ENCODE data around the gene FLOT1.

Gene FLOT1

GRCh38 chr6:30705620-30706019, 36.9 kb downstream of the FLOT1 start:
- DNase-seq (ENCODE audit: low read depth in 3 of 3, low spot score in 1 of 3): no peak

GRCh38 chr6:30703821-30704220, 38.7 kb downstream of the FLOT1 start:
- DNase-seq (ENCODE audit: low read depth in 3 of 3, low spot score in 1 of 3): no peak

DNA sequence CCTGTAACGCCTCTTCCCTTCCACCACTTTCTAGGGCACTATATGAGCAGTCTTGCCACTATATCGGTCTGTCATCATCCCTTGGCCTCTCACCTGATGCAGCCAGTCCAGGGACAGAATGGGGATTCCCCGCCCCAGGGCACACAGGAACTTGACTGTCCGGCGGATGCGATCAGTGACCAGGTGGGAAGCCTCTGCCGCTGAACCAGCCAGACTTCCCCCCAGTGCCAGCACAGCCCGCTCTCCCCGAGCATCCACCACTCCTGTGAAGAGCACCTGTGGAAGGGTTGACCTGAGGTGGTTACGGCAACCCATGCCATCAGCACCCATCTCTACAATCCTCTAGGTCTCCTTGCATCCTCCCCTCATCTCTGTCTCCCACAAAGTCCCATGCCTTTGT, 39.5 kb downstream of the FLOT1 start:
- no peak for DNase-seq (ENCODE audit: low read depth in 3 of 3, low spot score in 1 of 3)

DNA sequence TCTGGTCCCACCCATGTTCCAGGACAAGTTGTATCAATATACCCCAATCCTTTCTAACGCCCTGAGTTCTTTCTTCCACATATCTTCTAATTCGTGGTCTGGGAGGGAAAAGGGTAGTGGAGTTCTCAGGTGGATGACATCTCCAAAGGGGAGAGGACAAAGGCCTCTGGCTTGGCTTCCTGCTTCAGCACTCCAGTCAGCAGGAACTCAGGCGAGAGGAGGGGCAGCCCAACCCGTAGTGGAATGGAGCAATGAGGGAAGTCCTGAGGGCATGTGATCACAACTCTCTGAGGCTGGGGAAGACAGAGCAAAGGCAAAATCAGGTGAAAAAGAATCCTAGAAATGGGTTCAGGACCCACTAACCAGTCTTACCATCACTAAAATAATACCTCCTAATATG, 42.1 kb downstream of the FLOT1 start:
- no peak for DNase-seq (ENCODE audit: low read depth in 3 of 3, low spot score in 1 of 3)

GRCh38 chr6:30696432-30696831, 46.1 kb downstream of the FLOT1 start:
- no peak for DNase-seq (ENCODE audit: low read depth in 3 of 3, low spot score in 1 of 3)

DNA sequence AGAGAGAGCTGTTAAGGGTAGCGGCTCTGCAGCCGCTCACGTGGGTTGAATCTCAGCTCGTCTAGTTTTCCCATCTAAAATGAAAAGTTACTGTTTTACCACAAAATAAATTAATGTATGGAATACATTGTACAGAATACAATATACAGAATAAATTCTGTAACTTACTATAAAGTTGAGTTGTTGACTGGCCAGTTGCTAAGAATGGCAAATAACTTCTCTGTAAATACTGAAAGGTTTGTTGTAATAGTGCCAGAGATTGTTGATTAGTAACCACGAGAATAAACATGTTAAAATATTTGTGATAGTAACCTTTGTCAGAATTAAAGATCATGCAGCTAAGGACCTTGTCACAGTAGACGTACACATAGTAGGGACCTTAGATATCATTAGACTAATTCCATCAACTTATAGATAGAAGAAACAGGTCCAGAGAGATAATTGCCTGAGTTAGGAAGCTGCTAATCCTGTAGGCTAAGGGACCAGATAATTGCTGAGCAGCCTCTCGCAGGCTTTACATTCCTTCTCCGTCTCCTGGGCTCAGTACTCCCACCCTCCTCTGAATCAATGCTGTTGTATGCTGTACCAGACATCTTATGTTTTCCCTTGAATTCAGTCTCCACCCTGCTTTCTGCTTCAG, 51.2 kb downstream of the FLOT1 start:
- DNase-seq (ENCODE audit: low read depth in 3 of 3, low spot score in 1 of 3): no peak

GRCh38 chr6:30690403-30691207, 51.9 kb downstream of the FLOT1 start, which contains the start of gene NRM:
Gene NRM, minus strand, starts transcription at chr6:30690984. Its CDS starts 10 bp downstream, at chr6:30690974.
- DNase-seq (ENCODE audit: low read depth in 3 of 3, low spot score in 1 of 3): peak; percentile 30 to 74 (median 31)

DNA sequence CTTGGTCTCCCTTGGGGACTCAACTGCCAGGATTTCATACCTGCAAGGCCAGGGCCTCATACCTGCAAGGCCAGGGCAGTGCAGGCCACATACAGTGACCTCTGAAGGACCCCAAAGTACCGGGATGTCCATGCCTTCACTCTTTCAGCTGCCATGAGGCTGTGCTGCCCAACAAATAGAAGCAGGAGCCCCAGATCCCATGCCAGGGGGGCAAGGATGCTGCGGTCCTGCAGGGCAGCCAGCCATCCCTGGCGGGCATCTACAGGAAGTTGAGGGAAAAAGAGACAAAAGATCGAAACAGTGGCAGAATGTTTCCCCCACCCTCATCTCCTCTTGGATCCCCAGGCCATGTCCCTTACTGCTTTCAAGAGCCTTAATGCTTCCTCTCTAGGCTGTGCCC, 52.5 kb downstream of the FLOT1 start:
- DNase-seq (ENCODE audit: low read depth in 3 of 3, low spot score in 1 of 3): no peak

- no peak for DNase-seq (ENCODE audit: low read depth in 3 of 3, low spot score in 1 of 3)
Observed at GRCh38 chr6:30689022-30689865, 53.2 kb downstream of the FLOT1 start.

DNA sequence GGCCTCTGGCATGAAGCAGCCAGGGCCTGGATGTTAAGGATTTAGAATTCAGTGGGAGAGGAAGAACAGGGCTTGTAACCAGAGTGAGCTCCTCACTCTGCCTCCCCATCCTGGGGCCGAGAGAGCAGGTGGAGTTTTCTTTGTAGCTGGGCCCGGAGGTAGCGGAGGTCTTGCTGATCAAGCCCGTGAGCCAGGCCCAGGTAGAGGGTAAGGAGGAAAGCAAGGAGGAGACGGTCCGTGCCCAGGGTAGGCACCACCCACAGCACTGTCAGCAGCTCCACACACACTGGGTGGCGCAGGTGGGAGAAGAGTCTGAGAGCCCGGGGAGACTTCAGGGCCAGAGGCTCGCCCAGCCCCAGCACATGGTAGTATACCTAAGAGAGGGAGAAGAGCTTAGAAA, 53.9 kb downstream of the FLOT1 start:
- no peak for DNase-seq (ENCODE audit: low read depth in 3 of 3, low spot score in 1 of 3)

DNA sequence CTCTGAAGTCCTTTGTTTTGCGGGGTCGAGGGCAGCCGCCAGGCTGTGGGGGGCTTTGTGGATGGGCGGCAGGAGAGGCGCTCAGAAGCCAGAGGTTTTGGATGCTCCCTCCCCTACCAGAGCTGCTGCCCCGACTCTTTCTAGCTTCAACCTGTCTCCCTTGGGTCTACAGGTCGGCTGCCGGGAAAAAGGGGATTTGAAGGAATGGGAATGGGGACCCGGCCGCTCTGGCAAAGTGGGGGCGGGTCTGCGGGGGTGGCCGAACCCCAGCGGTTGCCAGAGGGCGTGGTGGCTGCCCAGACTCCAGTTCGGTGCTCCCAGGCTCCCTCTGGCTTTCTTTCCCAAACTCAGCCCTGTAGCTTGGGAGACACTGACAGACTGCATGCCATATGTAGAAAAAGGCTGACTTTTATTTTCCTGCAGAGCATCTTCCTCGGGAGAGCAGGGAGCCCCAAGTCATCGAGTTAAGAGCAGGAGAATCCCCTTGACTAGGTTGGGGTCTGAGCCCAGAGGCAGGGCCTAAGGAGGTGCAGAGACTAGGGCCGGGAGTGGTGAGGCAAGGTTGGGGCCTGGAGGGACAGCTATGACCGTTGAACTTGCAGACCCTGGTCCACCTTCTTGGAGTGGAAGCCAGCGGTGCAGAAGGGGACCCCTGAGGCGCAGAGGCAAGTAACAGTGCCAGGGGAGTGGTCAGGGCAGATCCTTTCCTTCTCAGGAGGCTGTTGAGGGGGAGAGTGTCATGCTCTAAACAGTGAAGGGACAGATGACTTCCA, 54.6 kb downstream of the FLOT1 start:
- DNase-seq (ENCODE audit: low read depth in 3 of 3, low spot score in 1 of 3): no peak

DNA sequence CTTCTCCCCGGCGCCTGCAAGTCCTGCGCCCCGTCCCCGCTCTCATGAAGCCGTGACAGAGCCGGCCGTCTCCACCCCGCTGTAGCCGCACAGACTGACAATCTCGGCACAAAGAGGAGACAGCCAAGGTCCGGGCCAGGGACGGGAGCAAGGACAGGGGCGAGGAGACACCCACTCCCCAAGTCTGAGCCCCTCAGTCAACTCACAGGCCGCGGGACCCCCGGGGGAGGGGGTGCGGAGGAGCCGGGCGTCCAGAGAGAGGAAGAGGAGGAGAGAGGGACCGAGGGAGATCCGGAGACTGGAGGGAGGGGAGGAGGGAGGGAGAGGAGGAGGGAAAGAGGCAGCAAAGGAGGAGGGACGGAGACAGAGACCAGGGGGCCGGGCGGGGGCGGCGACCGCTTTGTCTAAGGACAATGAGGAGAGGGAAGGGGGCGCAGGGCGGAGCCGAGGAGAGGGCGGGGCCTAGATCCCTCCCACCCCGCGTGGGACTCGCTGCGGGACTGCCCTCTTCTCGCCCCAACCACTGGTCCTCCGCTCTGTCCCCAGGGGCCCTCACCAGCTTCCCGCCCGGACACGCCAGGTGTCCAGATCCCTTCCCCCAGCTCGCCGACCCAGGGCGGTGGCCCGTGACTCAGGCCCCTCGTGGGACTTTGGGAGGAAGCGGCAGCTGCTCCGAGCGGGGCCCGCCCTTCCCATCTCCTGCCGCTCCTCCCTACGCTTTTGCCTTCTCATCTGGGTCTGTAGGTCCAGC, 55.4 kb downstream of the FLOT1 start:
- DNase-seq (ENCODE audit: low read depth in 3 of 3, low spot score in 1 of 3): peak; percentile 28 to 70 (median 32)

- peak; percentile 56 to 85 (median 60) for DNase-seq (ENCODE audit: low read depth in 3 of 3, low spot score in 1 of 3)
Observed at GRCh38 chr6:30686009-30686907, 56.2 kb downstream of the FLOT1 start, which contains the start of gene PPP1R18. Gene PPP1R18, minus strand, starts transcription at chr6:30686645. Its CDS starts 627 bp downstream, at chr6:30686018.

GRCh38 chr6:30685157-30686008, 57.1 kb downstream of the FLOT1 start:
- DNase-seq (ENCODE audit: low read depth in 3 of 3, low spot score in 1 of 3): no peak

GRCh38 chr6:30684386-30685156, 57.9 kb downstream of the FLOT1 start:
- peak in 2 of 3 donors; percentile 34 to 42 for DNase-seq (ENCODE audit: low read depth in 3 of 3, low spot score in 1 of 3)

- DNase-seq (ENCODE audit: low read depth in 3 of 3, low spot score in 1 of 3): no peak
Observed at GRCh38 chr6:30683980-30684338, 58.5 kb downstream of the FLOT1 start.

DNA sequence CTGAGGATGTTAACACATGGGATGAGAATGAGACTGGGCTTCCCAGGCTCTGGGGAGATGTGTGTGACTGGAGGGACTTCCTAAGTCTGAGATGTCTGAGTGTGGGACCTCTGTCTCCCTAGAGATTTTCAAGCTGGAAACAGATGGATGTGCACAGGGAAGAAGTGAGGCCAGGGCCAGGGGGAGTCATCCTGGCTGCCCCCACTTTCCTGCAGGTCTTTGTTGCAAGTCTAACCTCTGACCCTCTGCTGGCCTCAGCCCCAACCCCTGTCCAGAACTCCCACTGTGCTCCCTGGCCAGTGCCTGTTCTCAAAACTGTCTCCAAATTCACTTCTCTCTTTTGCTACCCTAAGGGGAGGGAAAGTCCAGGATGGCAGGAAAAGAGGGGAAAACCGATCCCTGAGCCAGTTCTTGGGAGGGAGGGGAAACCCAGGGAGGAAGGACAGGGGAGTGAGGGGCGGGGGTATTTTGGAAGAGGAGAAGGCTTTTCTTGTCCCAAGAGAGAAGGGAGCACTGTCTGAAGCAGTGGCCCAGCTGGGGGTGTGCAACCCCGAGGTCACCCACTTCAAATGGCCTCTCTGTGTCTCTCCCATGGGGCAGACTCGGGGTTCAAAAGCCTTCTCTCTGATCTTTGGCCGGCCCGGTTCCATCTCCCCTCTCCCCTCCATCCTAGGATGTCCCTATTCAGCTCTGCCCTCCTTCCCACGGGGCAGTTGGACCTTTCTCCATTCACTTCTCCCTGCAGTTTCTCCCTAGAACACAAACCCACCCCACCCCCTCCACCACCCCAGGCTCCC, 59.1 kb downstream of the FLOT1 start:
- no peak for DNase-seq (ENCODE audit: low read depth in 3 of 3, low spot score in 1 of 3)

All from stimulated activated CD4-positive, alpha-beta T cell treated with anti-CD3 and anti-CD28 coated beads, TNF-alpha, amount 100 ng/mL, for 1 hour (primary cell).